BJ (cell line): ENCODE results near the gene USH1C. TPM values are rescaled to one million over a fixed set of nuclear protein-coding genes. Genes with fewer than 3 reads are reported as not detected.

Experiments
- CTCF ChIA-PET: fragments of 350-600 bp; formaldehyde crosslinking; extraction: SDS; loops from one replicate; lab custom pipeline; 2021; ENCODE audit warnings: antibody characterized with exemption, inconsistent platforms; lab: Yijun Ruan, JAX
- POLR2A ChIA-PET: fragments of 300-600 bp; sonication (Branson Sonifier 250); formaldehyde crosslinking; extraction: SDS; loops from one replicate; lab custom pipeline; 2021; ENCODE audit warnings: antibody characterized with exemption; lab: Charles Lee
- DNase-seq: peaks from one replicate; pipeline ENCODE4 v3.0.0-alpha.2; 2011; ENCODE audit warnings: low read depth
- H3K27me3 ChIP-seq: 2 replicates; pipeline ENCODE4 v1.6.0; 2011; ENCODE audit warnings: low read length; ENCODE audit not compliant: control insufficient read depth, insufficient read depth
- H3K36me3 ChIP-seq: 2 replicates; pipeline ENCODE4 v1.5.1; 2011; ENCODE audit warnings: low read length; ENCODE audit not compliant: control insufficient read depth, insufficient read depth
- H3K4me3 ChIP-seq: 2 replicates; pipeline ENCODE4 v1.5.1; 2011; ENCODE audit warnings: low read depth, mild to moderate bottlenecking, control low read depth, low read length
- polyA plus RNA-seq: library from polyadenylated mRNA; depleted of rRNA; stranded (reverse); fragments of >200 nt; gene quantifications from 2 replicates; pipeline ENCODE4 v1.2.3, GENCODE V29; 2011
- TF ChIP-seq, protein P1 (sequence below): IDR thresholded peaks from 2 replicates; pipeline ENCODE4 v1.5.1; 2011; ENCODE audit warnings: low read depth, mild to moderate bottlenecking, control low read depth, inconsistent platforms, low read length, moderate library complexity; ENCODE audit not compliant: insufficient read depth

USH1C gene
- polyA plus RNA-seq, 1 experiment, result not detected

GRCh38 chr11:17524221-17524620 lies 20.0 kb downstream of the USH1C start:
- H3K4me3 ChIP-seq, result no peak overlapping the region
- DNase-seq, result no peak
- ChIA-PET POLR2A (no interaction called here), CTCF (interaction anchor here (1.6 kb wide), 2 partner anchors 19 to 140 kb away, joined by 4 to 7 read pairs; no protein-coding TSS in a partner anchor)
- H3K36me3 ChIP-seq, result no peaks in the 10 kb centered on the region
- H3K27me3 ChIP-seq, result peaks cover 3% of the 10 kb centered on the region; the same call in 1 of the 2 replicates
- TF ChIP-seq, protein P1, sequence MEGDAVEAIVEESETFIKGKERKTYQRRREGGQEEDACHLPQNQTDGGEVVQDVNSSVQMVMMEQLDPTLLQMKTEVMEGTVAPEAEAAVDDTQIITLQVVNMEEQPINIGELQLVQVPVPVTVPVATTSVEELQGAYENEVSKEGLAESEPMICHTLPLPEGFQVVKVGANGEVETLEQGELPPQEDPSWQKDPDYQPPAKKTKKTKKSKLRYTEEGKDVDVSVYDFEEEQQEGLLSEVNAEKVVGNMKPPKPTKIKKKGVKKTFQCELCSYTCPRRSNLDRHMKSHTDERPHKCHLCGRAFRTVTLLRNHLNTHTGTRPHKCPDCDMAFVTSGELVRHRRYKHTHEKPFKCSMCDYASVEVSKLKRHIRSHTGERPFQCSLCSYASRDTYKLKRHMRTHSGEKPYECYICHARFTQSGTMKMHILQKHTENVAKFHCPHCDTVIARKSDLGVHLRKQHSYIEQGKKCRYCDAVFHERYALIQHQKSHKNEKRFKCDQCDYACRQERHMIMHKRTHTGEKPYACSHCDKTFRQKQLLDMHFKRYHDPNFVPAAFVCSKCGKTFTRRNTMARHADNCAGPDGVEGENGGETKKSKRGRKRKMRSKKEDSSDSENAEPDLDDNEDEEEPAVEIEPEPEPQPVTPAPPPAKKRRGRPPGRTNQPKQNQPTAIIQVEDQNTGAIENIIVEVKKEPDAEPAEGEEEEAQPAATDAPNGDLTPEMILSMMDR, result no peak

DNA sequence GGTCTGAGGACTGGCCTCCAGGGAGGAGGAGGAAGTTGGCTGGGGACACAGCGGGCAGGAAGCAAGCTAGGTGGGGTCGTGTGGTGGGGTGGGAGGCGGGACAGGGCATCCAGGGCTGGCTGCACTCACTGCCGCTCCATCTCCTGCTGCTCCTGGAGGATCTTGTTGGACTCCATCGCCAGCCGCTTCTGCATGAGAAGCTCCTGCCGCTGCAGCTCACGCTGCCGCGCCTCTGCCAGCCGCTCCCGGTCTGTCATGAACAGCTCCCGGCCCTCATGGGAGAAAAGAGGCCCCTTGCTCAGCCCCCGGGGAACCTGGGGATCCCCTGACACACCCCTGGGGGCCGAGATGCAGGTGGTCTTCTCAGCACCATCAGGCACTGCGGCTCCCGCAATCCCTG lies 21.6 kb downstream of the USH1C start:
- no peak overlapping the region for H3K4me3 ChIP-seq
- ChIA-PET POLR2A (no interaction called here), CTCF (interaction anchor here (1.3 to 1.4 kb wide), 2 partner anchors 11 to 18 kb away, joined by 3 read pairs; no protein-coding TSS in a partner anchor)
- no peak for DNase-seq
- H3K36me3 ChIP-seq, result no peaks in the 10 kb centered on the region
- TF ChIP-seq, protein P1, result no peak
- peaks cover 3% of the 10 kb centered on the region for H3K27me3 ChIP-seq

- ChIA-PET POLR2A (no interaction called here), CTCF (interaction anchor here (0.6 to 5.3 kb wide), 5 partner anchors 16 to 254 kb away, joined by 3 to 36 read pairs (median 4); no protein-coding TSS in a partner anchor)
These were observed 22.9 kb downstream of the USH1C start for GRCh38 chr11:17521106-17521900.

GRCh38 chr11:17519061-17519885 lies 24.9 kb downstream of the USH1C start:
- DNase-seq, result no peak
- H3K27me3 ChIP-seq, result peaks cover 7% of the 10 kb centered on the region
- no peak overlapping the region for H3K4me3 ChIP-seq
- H3K36me3 ChIP-seq, result no peaks in the 10 kb centered on the region
- ChIA-PET CTCF (interaction anchor here (0.9 to 5.3 kb wide), 4 partner anchors 9 to 136 kb away, joined by 3 to 36 read pairs (median 16); partner anchors contain the start of gene KCNJ11), POLR2A (no interaction called here)
- TF ChIP-seq, protein P1, result no peak

More at GRCh38 chr11:17521106-17521900, 22.9 kb downstream of the USH1C start:
- TF ChIP-seq, protein P1, result no peak
- Histone ChIP-seq H3K4me3 (no peak overlapping the region), H3K27me3 (peaks cover 4% of the 10 kb centered on the region), H3K36me3 (no peaks in the 10 kb centered on the region)
- no peak for DNase-seq
